Measurements from ENCODE around the gene GRIN3A. TPM values are rescaled to one million over a fixed set of nuclear protein-coding genes. Genes with fewer than 3 reads are reported as not detected.

Gene GRIN3A
- polyA plus RNA-seq, 1 of the 3 experiments (the other 2 are of a cell fraction) = not detected

- DNase-seq = no peak
- Histone ChIP-seq H3K27me3 (ENCODE audit: insufficient read depth) (no peaks in the 10 kb centered on the region), H3K4me3 (ENCODE audit: low read depth in 2 of 2, low read length in 1 of 2) (no peak overlapping the region), H3K9me3 (no peaks in the 10 kb centered on the region), H3K27ac (ENCODE audit: low read depth in 2 of 2, low read length in 1 of 2) (no peak overlapping the region), H3K4me2 (no peak overlapping the region), H4K20me1 (ENCODE audit: insufficient read depth) (no peaks in the 10 kb centered on the region), H3K9ac (no peak overlapping the region), H3K36me3 (replicated peaks in 1 of 2; ENCODE audit: control insufficient read depth in 1 of 2, insufficient read depth in 2 of 2, low read length in 1 of 2) (no peaks in the 10 kb centered on the region), H2AFZ (ENCODE audit: low read depth) (no peak overlapping the region), H3K4me1 (ENCODE audit: control insufficient read depth in 1 of 2, insufficient read depth in 2 of 2, low read depth in 1 of 2, low read length in 1 of 2) (no peaks in the 10 kb centered on the region), H3K9me2 (no peaks in the 10 kb centered on the region), H3F3A (replicated peaks; ENCODE audit: insufficient read depth) (no peaks in the 10 kb centered on the region), H3K79me2 (ENCODE audit: insufficient read depth) (no peaks in the 10 kb centered on the region)
- ChIA-PET POLR2A (no interaction called here), CTCF (interaction anchor here (1.0 kb wide), 1 partner anchor 18 kb away, joined by 3 read pairs; no protein-coding TSS in a partner anchor)
- no peak for TF ChIP-seq FOXJ3 (CRISPR knock-in tag; IDR thresholded peaks at IDR 0.05)
- TF ChIP-seq CTCF (IDR thresholded peaks at IDR 0.05) = no peak
- no peak for TF ChIP-seq RXRA (IDR thresholded peaks at IDR 0.05; ENCODE audit: borderline replicate concordance, low read depth)
- TF ChIP-seq REST (IDR thresholded peaks at IDR 0.05; ENCODE audit: low read depth, low read length) = no peak
- TF ChIP-seq FOXM1 (IDR thresholded peaks at IDR 0.05; ENCODE audit: low read depth) = no peak
- TF ChIP-seq EZH2phosphoT487 (IDR thresholded peaks at IDR 0.05; ENCODE audit: borderline replicate concordance, low read depth) = no peak
- TF ChIP-seq ELF1 (IDR thresholded peaks at IDR 0.05) = no peak
- TF ChIP-seq TCF12 (IDR thresholded peaks at IDR 0.05) = no peak
- no peak for TF ChIP-seq RAD21 (IDR thresholded peaks at IDR 0.05; ENCODE audit: low read length)
Observed at GRCh38 chr9:101618698-101619097, 119.7 kb downstream of the GRIN3A start.

GRCh38 chr9:101605547-101605946, 132.9 kb downstream of the GRIN3A start:
- no peak overlapping the region for H2AFZ ChIP-seq (ENCODE audit: low read depth)
- no peaks in the 10 kb centered on the region for H3K36me3 ChIP-seq (replicated peaks in 1 of 2; ENCODE audit: control insufficient read depth in 1 of 2, insufficient read depth in 2 of 2, low read length in 1 of 2)
- H3K9me3 ChIP-seq = no peaks in the 10 kb centered on the region
- no peaks in the 10 kb centered on the region for H3K4me1 ChIP-seq (ENCODE audit: control insufficient read depth in 1 of 2, insufficient read depth in 2 of 2, low read depth in 1 of 2, low read length in 1 of 2)
- POLR2A ChIA-PET = no interaction called here
- no peak overlapping the region for H3K9ac ChIP-seq
- DNase-seq = no peak
- no peaks in the 10 kb centered on the region for H4K20me1 ChIP-seq (ENCODE audit: insufficient read depth)
- H3F3A ChIP-seq (replicated peaks; ENCODE audit: insufficient read depth) = no peaks in the 10 kb centered on the region
- 8% methylated on average over 3 of the region's 3 CpGs for WGBS (ENCODE audit: low lambda C conversion rate)
- TF ChIP-seq MXI1 (IDR thresholded peaks at IDR 0.05; ENCODE audit: low read depth, low read length) = no peak
- no peaks in the 10 kb centered on the region for H3K79me2 ChIP-seq (ENCODE audit: insufficient read depth)
- no peak overlapping the region for H3K4me3 ChIP-seq (ENCODE audit: low read depth in 2 of 2, low read length in 1 of 2)
- H3K27me3 ChIP-seq (ENCODE audit: insufficient read depth) = peaks cover 34% of the 10 kb centered on the region
- CTCF ChIA-PET = no interaction called here
- no peak overlapping the region for H3K4me2 ChIP-seq
- no peaks in the 10 kb centered on the region for H3K9me2 ChIP-seq
- no peak overlapping the region for H3K27ac ChIP-seq (ENCODE audit: low read depth in 2 of 2, low read length in 1 of 2)
